Testis (tissue), 2 donors: ENCODE data around the gene TMEM106C.

ENCODE experiments used
- CTCF ChIP-seq, 3 experiments: fragments of 450-650 bp in 2 of 3; fragments of 200-600 bp in 1 of 3; sonication (generic) in 1 of 3; IDR thresholded peaks; one replicate each; pipeline ENCODE4 v1.5.1; 2016 to 2019; ENCODE audit warnings: antibody characterized with exemption in 3 of 3, mild to moderate bottlenecking in 2 of 3, moderate library complexity in 1 of 3
- POLR2A ChIP-seq: fragments of 450-650 bp; IDR thresholded peaks from one replicate; pipeline ENCODE4 v1.6.1; 2017; ENCODE audit warnings: antibody characterized with exemption, mild to moderate bottlenecking, moderate library complexity

GRCh38 chr12:47938093-47938492 is 25.3 kb upstream of the TMEM106C start:
- TF ChIP-seq POLR2A (no peak), CTCF (IDR thresholded peaks at IDR 0.05) (no peak)
